GM12892 (cell line): ENCODE data around the gene RTP1.

Experiments used
- POLR2A ChIP-seq: IDR thresholded peaks from 2 replicates; pipeline ENCODE4 v1.6.1; 2011; ENCODE audit warnings: low read depth, low read length, control low read depth
- POLR2AphosphoS5 ChIP-seq: IDR thresholded peaks from 2 replicates; pipeline ENCODE4 v1.6.1; 2011; ENCODE audit warnings: low read depth, low read length, control low read depth

GRCh38 chr3:187162265-187162953 is 34.9 kb upstream of the RTP1 start:
- no peak for TF ChIP-seq POLR2A
- TF ChIP-seq POLR2AphosphoS5: no peak
